Activated CD8-positive, alpha-beta T cell treated with anti-CD3 and anti-CD28 coated beads for 36 hours (primary cell): ENCODE results near the gene GNPDA1. TPM values are rescaled to one million over a fixed set of nuclear protein-coding genes. Genes with fewer than 3 reads are reported as not detected.
A peak's percentile ranks its signal among the peaks of the same experiment; 100 is the strongest.

Experiments
- ATAC-seq: fragments of 200-7000 bp; cut with Tn5 transposase; one replicate; pipeline ENCODE4 v1.10.0; 2021; ENCODE audit warnings: mild to moderate bottlenecking, moderate library complexity
- CTCF ChIA-PET: fragments of 350-600 bp; sonication (Branson Sonifier 250); formaldehyde crosslinking; loops from one replicate; lab custom pipeline; 2021; ENCODE audit warnings: antibody characterized with exemption; lab: Charles Lee
- POLR2A ChIA-PET: fragments of 350-600 bp; sonication (Branson Sonifier 250); formaldehyde crosslinking; loops from one replicate; lab custom pipeline; 2021; ENCODE audit warnings: antibody characterized with exemption; lab: Charles Lee
- DNase-seq: peaks from one replicate; pipeline ENCODE4 v3.0.0-alpha.2; 2020
- H3K27ac Mint-ChIP-seq: one replicate; pipeline ENCODE4 v1.8.0; 2021; ENCODE audit warnings: mild to moderate bottlenecking, mixed read lengths
- H3K27me3 Mint-ChIP-seq: one replicate; pipeline ENCODE4 v1.8.0; 2021; ENCODE audit warnings: mixed read lengths
- H3K36me3 Mint-ChIP-seq: one replicate; pipeline ENCODE4 v1.8.0; 2021; ENCODE audit warnings: low read depth, mixed read lengths
- H3K4me1 Mint-ChIP-seq: one replicate; pipeline ENCODE4 v1.8.0; 2021; ENCODE audit warnings: low read depth, mixed read lengths
- H3K4me3 Mint-ChIP-seq: one replicate; pipeline ENCODE4 v1.8.0; 2021; ENCODE audit warnings: mild to moderate bottlenecking, moderate library complexity, mixed read lengths
- H3K9me3 Mint-ChIP-seq: one replicate; pipeline ENCODE4 v1.8.0; 2021; ENCODE audit warnings: mixed read lengths
- intact Hi-C: fragments of 100-400 bp; cut with micrococcal nuclease; formaldehyde crosslinking; loops from one replicate; pipeline ENCODE4 v1.10.0; 2022
- total RNA-seq, 2 experiments: library from RNA; stranded (reverse); gene quantifications; one replicate each; pipeline ENCODE4 v1.2.3, GENCODE V29; 2021
- TF ChIP-seq, protein P1 (sequence below): fragments of 200-600 bp; IDR thresholded peaks from one replicate; pipeline ENCODE4 v1.8.0; 2022; ENCODE audit warnings: antibody characterized with exemption, mild to moderate bottlenecking

The GNPDA1 gene
- total RNA-seq, 2 experiments from 2014 or later, result 82.4 to 88.3 TPM

DNA sequence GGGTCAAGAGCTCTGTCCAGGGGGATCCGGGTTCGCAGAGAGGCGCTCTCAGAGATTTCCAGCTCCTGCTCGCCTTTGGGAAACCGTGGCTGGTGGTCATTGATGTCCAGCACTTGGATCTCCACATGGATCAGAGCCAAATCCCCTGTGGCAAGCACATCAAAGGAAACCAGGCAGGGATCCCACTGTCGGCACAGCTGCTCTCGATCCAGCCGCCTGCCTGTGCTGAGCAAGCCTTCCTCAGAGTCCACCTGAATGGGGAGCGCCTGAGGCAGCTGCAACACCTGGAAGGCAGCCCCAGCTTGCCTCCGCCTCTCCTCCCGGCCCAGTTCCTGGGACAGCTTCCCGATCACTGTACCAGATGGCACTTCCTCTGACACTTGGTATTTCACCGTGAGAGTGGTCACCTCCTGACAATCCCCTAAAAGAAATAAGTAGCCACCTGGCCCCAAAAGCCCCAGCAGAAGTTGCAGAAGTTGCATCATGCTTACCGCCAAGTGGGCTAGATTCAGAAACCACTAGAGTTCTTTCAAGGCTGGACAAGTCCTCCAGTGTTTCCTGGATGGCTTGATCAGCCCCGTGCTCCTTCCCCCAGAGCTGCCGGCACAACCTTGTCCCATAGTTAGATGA lies 55.3 kb downstream of the GNPDA1 start:
- ChIA-PET POLR2A (interaction anchor here (1.7 to 2.1 kb wide), 3 partner anchors 11 to 78 kb away, joined by 6 to 9 read pairs (median 8); partner anchors contain the start of gene RNF14), CTCF (interaction anchor here (0.9 to 9.3 kb wide), 10 partner anchors 10 to 292 kb away, joined by 3 to 204 read pairs (median 7); partner anchors contain the start of genes PCDH1 and RNF14)
- Mint-ChIP-seq H3K27me3 (no peaks in the 10 kb centered on the region), H3K27ac (peak overlapping the region; percentile 58), H3K4me3 (peak overlapping the region; percentile 79), H3K4me1 (peaks cover 45% of the 10 kb centered on the region), H3K9me3 (no peaks in the 10 kb centered on the region), H3K36me3 (peaks cover 1% of the 10 kb centered on the region)
- intact Hi-C loops, result no loop called here
- peak; percentile 21 for DNase-seq
- TF ChIP-seq, protein P1, sequence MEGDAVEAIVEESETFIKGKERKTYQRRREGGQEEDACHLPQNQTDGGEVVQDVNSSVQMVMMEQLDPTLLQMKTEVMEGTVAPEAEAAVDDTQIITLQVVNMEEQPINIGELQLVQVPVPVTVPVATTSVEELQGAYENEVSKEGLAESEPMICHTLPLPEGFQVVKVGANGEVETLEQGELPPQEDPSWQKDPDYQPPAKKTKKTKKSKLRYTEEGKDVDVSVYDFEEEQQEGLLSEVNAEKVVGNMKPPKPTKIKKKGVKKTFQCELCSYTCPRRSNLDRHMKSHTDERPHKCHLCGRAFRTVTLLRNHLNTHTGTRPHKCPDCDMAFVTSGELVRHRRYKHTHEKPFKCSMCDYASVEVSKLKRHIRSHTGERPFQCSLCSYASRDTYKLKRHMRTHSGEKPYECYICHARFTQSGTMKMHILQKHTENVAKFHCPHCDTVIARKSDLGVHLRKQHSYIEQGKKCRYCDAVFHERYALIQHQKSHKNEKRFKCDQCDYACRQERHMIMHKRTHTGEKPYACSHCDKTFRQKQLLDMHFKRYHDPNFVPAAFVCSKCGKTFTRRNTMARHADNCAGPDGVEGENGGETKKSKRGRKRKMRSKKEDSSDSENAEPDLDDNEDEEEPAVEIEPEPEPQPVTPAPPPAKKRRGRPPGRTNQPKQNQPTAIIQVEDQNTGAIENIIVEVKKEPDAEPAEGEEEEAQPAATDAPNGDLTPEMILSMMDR, result no peak
- no peak for ATAC-seq

DNA sequence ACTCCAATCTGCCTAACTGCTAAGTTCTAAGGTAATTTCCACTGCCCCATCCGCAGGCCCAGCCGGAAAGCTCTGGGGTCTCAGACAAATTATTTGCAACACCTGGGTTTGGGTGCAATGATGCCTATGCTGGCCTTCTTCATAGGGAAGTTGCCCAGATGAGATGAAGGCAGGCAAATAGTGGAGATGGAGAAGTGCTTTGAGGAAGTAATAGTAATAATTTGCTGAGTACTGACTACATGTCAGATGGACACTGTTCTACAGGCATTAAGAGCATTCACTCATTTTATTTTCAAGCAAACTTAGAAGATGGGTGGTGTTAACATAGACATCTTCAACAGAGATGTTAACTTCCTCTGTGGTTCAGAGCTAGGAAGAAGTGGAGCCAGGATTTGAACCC lies 58.6 kb downstream of the GNPDA1 start:
- Mint-ChIP-seq H3K27ac (no peak overlapping the region), H3K4me1 (peaks cover 27% of the 10 kb centered on the region), H3K9me3 (no peaks in the 10 kb centered on the region), H3K4me3 (no peak overlapping the region), H3K36me3 (peaks cover 1% of the 10 kb centered on the region), H3K27me3 (no peaks in the 10 kb centered on the region)
- intact Hi-C loops, result loop anchor here (5.0 kb wide), 1 partner anchor 37 kb away; no protein-coding TSS in a partner anchor
- ChIA-PET CTCF (interaction anchor here (0.8 to 1.1 kb wide), 5 partner anchors 14 to 252 kb away, joined by 3 read pairs; partner anchors contain the start of genes DELE1 and RNF14), POLR2A (interaction anchor here (1.0 to 1.7 kb wide), 2 partner anchors 14 to 252 kb away, joined by 3 to 5 read pairs; no protein-coding TSS in a partner anchor)
- ATAC-seq (no peak), DNase-seq (no peak)
- TF ChIP-seq, protein P1, result no peak

DNA sequence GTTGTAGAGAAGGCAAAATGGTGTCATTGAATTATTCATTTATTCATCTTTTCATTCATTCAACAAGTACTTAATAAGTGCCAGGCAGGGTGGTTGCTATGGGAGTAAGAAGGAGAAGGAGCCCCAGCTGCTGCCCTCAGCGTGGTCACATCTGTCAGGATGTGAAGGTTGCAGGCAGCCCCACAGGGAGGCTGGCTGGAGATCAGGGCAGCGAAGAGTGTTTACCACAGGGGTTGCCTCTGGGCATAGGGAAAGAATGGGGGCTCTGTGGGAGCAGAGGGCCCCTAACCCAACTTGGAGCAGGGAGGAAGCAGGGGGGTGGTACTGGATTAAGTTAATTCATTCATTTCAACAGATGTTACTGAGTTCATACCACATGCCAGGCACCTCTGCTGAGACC lies 60.8 kb downstream of the GNPDA1 start:
- H3K27ac Mint-ChIP-seq, result no peak overlapping the region
- intact Hi-C loops, result loop anchor here (5.0 kb wide), 1 partner anchor 35 kb away; no protein-coding TSS in a partner anchor
- DNase-seq, result no peak
- H3K9me3 Mint-ChIP-seq, result no peaks in the 10 kb centered on the region
- H3K4me3 Mint-ChIP-seq, result no peak overlapping the region
- no peaks in the 10 kb centered on the region for H3K27me3 Mint-ChIP-seq
- H3K36me3 Mint-ChIP-seq, result no peaks in the 10 kb centered on the region
- ChIA-PET POLR2A (interaction anchor here (1.0 kb wide), 1 partner anchor 9 kb away, joined by 3 read pairs; no protein-coding TSS in a partner anchor), CTCF (interaction anchor here (1.1 to 3.3 kb wide), 2 partner anchors 9 to 17 kb away, joined by 3 to 25 read pairs; no protein-coding TSS in a partner anchor)
- TF ChIP-seq, protein P1, result no peak
- peaks cover 9% of the 10 kb centered on the region for H3K4me1 Mint-ChIP-seq
- ATAC-seq, result no peak

DNA sequence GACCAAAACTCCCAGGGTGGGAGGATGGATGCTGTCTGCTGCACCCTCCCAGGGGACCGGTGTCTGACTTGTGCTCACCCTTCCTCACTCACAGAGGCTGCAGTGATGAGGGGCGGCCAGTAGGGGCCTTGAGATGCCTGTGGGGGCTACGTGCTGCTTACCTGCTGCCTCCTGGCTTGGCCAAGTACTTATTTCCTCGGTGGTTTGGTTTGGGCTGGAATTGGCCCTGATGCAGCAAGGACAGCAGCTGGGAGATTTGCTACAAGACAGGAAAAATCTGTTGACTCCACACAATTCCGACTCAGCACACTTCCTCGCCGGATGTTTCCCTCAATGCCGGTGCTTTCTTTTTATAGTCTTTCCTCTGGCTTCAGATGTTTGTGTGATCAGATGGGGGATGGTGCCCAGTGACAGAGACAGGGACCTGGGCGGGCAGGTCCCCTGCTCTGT lies 61.5 kb downstream of the GNPDA1 start:
- intact Hi-C loops, result loop anchor here (5.0 kb wide), 1 partner anchor 34 kb away; no protein-coding TSS in a partner anchor
- peak; percentile 96 for ATAC-seq
- peaks cover 9% of the 10 kb centered on the region for H3K4me1 Mint-ChIP-seq
- POLR2A ChIA-PET, result interaction anchor here (1.0 to 2.4 kb wide), 2 partner anchors 9 to 10 kb away, joined by 3 to 6 read pairs; no protein-coding TSS in a partner anchor
- TF ChIP-seq, protein P1, result peak; percentile 60
- H3K4me3 Mint-ChIP-seq, result no peak overlapping the region
- no peaks in the 10 kb centered on the region for H3K27me3 Mint-ChIP-seq
- DNase-seq, result peak; percentile 55
- no peaks in the 10 kb centered on the region for H3K9me3 Mint-ChIP-seq
- peak overlapping the region; percentile 37 for H3K27ac Mint-ChIP-seq
- H3K36me3 Mint-ChIP-seq, result no peaks in the 10 kb centered on the region
- CTCF ChIA-PET, result interaction anchor here (0.9 to 3.3 kb wide), 6 partner anchors 9 to 137 kb away, joined by 3 to 25 read pairs (median 5); partner anchors contain the start of gene RNF14

Other genes with a start within 250 kb of the GNPDA1 start
- under 1 TPM in 1 of 2 experiments, not detected in 1; 0.87 TPM for gene PCDH1, start 134.6 kb downstream of the GNPDA1 start, total RNA-seq
- gene DELE1, start 89.2 kb downstream of the GNPDA1 start, total RNA-seq, result 10 to 100 TPM; 50.1 to 57.4 TPM
- under 1 TPM; 0.31 to 0.61 TPM for gene PCDH12, start 54.8 kb downstream of the GNPDA1 start, total RNA-seq
- gene RNF14, start 43.9 kb downstream of the GNPDA1 start, total RNA-seq, result 10 to 100 TPM; 34.1 to 35.0 TPM
- 10 to 100 TPM; 93.8 to 96.9 TPM for gene NDFIP1, start 95.8 kb upstream of the GNPDA1 start, total RNA-seq